GM19035 (cell line): ENCODE measurements around the gene CLEC4E.
"Not testable (repeated sequence)": the region's sequence is repeated elsewhere in the genome, so short reads cannot be mapped to it uniquely, and the experiment has no call there.

ENCODE experiments used
- ATAC-seq: cut with Tn5 transposase; IDR thresholded peaks from one replicate; pipeline ENCODE4 v1.9.1; 2021; ENCODE audit not compliant: unreplicated experiment

The CLEC4E gene

GRCh38 chr12:8544295-8544694 is 3.6 kb upstream of the CLEC4E start:
- ATAC-seq = peak; percentile 76

- ATAC-seq = no peak
Observed at GRCh38 chr12:8541562-8541961, 857 bp upstream of the CLEC4E start.

GRCh38 chr12:8537820-8538219 is 2.9 kb downstream of the CLEC4E start:
- not testable (repeated sequence) for ATAC-seq

DNA sequence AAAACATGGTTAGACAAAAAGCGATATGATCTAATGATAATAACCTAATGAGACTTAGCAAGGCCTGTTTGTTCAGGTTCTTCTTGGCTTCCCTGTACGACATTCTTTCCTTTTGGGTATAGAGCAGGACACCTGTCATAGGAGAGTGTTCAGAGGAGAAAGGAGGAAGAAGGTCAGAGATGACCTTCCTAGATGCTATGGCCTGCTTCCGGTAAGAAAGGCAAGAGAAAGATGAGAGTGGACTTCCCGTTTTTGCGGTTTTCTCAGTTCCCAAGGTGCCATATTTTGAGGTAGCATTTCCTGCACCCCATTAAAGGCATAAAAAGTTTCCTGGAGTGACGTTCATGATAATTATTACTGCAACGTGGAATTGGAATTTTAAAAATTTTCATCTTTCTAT is 8.7 kb downstream of the CLEC4E start:
- no peak for ATAC-seq

GRCh38 chr12:8527250-8528130 is 13.2 kb downstream of the CLEC4E start:
- no peak for ATAC-seq

DNA sequence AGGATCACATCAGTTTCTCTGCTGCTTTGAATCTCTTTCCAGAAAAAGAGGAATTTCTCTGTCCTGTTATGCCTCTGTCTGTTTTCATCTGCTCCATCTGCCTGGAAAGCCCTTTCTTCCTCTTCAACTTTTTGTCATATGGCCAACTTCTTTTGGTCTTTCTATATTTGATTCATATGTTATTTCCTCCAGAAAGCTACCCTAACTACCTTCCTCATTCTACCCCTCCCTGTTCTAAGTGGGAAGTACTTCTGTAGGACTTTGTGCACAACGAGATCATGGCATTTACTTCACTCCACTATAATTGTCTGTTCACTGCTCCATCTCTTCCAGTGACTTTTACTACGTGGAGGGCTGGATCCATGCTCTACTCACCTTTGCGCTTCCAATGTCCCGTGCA is 21.5 kb downstream of the CLEC4E start:
- ATAC-seq = no peak

DNA sequence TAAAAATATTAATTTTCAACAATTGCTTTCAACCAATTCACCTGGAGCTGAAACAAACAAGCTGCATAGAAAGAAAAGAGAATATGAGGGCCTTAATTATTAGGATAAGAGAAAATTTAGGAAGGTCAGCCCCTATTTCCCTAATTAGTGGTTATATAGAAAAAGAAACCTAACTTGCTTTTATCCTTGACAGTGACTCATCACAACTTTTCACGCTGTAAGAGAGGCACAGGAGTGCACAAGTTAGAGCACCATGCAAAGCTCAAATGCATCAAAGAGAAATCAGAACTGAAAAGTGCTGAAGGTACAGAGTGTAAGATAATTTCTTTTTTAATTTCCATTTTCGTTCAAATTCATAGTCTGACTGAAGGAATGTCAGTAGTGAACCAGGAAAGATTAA is 22.7 kb downstream of the CLEC4E start:
- ATAC-seq = no peak

DNA sequence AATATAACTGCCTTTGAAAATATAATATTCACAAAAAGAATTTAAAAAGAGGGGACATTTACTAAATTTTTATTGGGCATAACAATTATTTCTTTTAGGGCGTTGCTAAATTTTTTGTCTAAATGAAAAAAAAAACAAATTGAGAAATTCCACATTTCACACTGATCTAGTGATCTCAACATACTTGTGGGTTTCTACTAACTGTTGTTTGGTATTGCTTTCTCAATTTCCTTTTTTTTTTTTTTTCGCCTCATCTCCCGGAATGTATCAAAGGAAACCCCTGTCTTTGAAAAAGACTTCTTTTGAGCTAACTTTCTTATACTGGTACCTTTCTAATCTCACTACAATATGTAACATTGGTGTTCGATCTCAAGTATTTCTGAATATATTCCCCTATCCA is 27.4 kb downstream of the CLEC4E start, which contains the start of gene CLEC4D:
TSS of gene CLEC4D (plus strand) at position 248 of the 400 bp plus-strand sequence. CDS start 230 bp downstream, outside the sequence.
- ATAC-seq = no peak

- no peak for ATAC-seq
Observed at GRCh38 chr12:8508910-8509841, 31.5 kb downstream of the CLEC4E start.

GRCh38 chr12:8508223-8508622 is 32.5 kb downstream of the CLEC4E start:
- no peak for ATAC-seq

DNA sequence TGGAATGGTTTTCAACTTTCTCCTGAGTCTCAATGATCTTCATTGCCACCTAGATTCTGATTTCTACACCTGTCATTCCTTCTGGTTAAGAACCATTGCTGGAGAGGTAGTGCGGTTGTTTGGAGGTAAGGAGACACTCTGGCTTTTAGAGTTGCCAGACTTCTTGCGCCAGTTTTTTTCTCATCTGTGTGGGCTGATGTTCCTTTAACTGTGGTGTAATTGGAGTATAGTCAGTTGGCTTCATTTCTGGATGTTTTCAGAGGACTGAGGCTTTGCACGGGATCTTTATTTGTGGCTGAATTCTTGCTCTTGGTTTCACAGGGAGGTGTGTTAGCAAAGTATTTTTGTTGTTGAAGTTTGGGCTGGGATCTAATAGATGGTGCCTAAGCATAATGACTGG is 33.1 kb downstream of the CLEC4E start:
- no peak for ATAC-seq

DNA sequence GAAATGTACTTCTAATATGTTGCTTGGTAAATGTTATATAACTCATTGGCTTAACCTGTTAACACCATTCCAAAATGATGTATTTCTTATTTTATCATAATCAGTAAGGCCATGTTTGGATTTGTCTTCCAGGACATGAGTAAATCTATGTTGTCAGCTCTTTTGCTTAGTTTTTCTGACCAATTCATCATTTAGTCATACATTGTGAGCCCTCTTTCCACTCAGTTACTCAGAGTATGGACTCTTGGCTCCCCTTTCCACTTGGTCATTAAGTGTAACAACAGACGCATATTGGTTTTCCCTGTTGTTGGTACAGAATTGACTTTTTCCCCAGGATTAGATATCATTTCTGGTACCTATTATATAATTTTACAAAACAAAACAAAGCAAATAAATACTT is 36.4 kb downstream of the CLEC4E start:
- ATAC-seq = no peak

GRCh38 chr12:8501720-8502119 is 39.0 kb downstream of the CLEC4E start:
- no peak for ATAC-seq

GRCh38 chr12:8499616-8500015 is 41.1 kb downstream of the CLEC4E start:
- no peak for ATAC-seq

- not testable (repeated sequence) for ATAC-seq
Observed at GRCh38 chr12:8496074-8496473, 44.6 kb downstream of the CLEC4E start.

GRCh38 chr12:8495671-8496070 is 45.0 kb downstream of the CLEC4E start:
- not testable (repeated sequence) for ATAC-seq

DNA sequence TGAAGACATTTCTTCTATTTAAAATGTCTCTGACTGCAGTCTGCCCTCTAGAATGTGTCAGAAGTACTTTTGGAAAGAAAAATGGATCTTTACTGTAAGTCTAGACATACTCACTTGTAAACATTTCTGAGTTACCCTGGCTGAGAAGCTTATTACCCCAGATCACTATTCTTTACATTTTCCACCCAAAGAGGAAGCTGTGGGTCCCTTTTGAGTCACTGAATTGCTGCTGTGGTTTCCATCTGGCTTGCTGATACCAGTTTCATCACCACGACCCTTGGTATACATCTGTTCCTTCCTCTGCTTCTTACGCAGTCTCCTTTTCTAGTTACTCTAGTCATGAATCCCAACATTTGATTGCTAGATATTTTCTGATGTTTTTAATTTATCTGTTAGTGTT is 47.6 kb downstream of the CLEC4E start:
- ATAC-seq = peak; percentile 99

- no peak for ATAC-seq
Observed at GRCh38 chr12:8491646-8492530, 48.8 kb downstream of the CLEC4E start.
